GM19328 (cell line): ENCODE measurements around the gene TPPP.

Source experiments
- ATAC-seq: cut with Tn5 transposase; IDR thresholded peaks from one replicate; pipeline ENCODE4 v1.9.1; 2021; ENCODE audit warnings: mild to moderate bottlenecking, moderate library complexity; ENCODE audit not compliant: unreplicated experiment

The TPPP gene

DNA sequence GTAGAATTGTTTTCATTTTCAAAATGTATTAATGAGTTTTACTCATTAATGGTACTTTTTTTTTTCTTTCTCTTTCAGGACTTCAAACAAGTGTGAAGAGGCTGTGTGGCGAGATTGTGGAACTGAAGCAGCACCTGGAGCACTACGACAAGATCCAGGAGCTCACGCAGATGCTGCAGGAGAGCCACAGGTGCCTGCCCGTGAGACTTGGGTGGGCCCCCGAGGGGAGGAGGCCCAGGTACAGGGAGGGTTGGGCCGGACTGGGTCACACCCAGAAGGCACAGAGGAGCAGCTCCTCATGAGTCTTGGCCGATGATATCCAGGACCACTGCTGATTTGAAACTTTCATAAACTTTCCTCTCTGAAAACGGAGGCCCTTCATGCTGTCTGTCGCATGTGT, 45.4 kb downstream of the TPPP start:
- no peak for ATAC-seq

DNA sequence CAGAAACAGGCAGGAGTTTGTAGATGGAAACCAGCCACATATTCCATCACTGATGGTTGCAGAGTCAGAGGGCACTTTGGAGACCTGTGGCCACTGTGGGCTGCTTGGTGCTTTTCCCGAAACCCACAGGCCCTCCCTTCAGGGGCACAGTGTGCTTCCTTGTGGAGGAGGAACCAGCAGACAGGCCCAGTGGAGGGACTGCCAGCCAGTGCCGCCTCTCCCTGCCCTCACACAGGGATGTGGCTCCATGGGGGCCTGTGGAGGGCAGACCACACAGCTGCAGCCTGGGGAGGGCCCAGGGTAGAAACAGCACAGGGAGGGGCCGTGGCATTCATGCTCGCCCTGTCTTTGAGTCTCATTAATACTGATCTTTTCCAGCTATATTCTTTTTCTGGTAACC, 45.8 kb downstream of the TPPP start:
- ATAC-seq = no peak

DNA sequence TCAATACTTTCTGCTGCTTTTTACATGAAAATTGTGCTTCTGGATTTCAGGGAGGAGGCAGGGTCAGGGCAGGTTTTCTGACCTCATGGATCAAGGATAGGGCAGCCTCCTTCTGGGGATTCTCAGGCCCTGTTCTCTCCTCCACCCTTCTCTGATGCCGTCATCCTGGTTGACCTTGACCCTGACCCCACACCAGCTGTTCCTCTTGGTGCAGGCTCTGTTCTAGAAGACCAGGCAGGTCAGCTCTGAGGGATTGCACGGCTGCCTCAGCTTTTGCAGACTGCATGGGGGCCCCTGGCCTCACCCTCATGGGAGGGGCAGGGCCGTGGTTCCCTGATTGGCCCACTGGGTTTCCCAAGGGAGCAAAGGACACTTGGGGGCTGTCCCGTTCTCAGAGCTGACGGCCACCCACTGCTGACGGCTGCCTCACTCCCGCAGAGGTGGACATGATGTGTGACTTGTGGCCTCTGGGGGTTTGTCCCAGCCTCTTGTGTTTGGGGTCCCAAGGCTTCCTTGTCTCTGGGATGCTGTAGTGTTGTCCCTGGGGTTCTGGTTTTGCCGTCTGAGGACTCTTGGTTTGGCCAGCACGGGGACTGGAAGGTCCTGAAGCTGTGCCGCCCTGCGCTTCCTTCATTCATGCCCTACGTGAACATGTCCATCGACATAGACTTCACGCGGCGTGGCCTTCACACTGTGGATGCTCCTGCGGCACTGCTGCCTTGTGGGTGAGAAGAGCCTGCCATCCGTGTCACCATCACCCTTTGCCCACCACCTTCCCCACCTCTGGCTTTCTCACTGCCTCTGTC, 46.6 kb downstream of the TPPP start:
- no peak for ATAC-seq

DNA sequence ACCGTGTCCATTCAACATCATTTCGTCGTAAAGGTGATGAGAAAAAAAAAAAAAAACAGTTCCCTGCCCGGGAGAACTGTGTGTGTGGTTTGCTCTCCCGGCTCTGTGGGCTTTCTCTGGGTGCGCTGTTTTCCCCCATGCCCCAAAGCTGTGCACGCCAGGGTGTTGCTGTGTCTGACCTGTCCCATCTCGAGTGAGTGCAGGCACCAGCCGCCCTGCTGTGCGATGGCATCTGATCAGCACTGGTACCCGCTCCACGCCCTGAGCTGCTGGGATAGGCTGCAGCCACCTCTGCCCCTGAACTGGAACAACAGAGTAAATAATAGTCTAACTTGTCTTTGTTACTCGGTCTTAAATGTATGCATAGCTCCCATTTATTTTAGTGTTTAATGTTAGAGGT, 47.7 kb downstream of the TPPP start:
- ATAC-seq = no peak

DNA sequence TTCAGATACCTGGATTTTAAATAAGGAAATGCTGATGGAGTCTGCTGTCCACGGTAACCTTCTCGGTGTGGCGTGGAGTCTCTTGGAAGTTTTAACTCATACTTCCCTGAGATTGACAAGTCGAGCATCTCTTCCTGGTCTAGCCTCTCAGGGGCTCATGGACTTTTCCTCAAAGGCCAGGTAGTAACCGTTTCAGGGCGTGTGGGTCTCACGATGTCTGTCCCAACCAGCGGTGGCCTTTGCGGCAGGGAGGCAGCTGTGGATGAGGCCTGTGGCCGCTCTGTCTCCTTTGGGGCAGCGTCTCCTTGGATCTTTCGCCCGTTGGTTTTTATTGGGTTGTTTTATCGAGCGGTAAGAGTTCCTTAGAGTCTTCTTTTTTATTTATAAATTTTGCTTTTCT, 48.2 kb downstream of the TPPP start:
- no peak for ATAC-seq

DNA sequence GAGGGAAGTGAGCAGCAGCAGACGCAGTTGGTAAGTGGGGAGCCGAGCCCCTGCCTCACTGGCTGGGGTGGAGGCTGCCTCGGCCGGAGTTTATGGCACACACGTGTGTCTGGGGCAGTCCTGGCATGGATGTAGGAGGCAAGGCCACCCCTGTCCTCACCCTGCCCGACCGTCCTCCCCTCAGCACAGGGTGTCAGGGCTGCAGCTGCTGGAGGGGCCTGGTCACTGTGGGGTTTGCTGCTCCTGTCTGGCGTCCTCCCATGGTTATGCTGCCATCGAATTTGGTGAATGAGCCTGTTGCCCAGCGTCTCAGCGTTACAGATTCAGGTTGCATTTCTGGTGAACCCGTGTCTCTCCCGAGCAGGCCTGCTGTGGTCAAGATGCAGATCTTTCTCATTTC, 48.6 kb downstream of the TPPP start:
- no peak for ATAC-seq

DNA sequence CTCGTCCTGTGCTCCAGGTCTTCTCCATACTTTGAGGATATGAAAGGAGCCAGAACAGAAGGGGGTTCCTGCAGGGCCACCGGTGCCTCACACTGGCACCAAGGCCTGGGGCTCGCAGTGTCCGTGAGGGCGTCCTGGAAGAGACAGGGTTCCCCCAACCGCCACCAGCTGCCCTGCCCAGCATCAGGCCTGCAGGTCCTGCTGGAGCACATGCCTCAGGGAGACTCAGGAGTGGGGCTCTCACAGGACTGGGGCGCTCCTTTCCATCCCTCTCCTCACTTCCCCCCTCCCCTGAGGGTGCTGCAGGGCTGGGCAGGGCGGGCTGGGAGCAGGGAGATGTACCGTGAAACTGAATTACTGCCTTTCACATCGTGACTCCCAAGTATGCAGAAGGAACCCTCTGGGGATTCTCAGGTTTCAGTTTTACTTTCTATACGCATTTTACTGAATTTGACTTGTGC, 49.3 kb downstream of the TPPP start:
- ATAC-seq = no peak

DNA sequence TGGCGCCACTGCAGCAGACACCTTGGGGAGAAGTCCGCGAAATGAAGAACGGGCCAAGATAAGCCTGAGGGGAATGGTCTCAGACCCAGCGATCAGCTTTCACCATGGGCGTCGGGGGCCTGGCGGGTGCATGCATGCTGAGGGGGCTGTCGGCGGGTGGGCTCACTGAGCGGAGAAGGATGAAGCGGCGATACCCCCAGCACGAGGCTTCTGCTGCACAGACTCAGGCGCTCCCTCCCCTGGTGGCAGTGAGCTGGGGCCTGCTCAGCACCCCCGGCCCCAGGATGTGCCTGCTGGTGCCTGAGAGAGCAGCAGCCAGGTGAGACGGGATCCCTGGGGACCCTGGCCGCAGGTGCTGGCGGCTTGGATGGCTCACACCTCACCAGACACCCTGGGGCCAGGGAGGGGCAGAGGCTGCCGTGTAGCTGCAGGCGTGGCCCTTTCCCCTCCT, 49.8 kb downstream of the TPPP start:
- no peak for ATAC-seq

DNA sequence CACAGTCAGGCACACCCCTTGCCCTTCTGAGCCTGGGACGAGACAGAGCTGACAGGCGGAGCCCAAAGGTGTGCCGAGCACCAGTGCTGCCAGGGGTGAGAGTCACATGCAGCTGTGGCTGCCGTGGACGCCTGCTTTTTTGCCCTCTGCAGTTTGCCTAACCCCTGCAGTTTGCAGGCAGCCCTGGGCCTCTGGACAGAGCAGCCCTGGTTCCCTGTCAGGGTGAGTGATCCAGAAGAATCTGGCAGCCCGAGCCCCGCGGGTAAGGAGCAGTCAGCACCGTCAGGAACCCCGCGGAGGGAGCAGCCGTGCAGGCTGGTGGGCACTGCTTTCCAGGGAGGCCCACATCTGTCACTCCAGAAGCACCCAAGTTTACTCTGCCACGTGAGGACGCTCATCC, 50.7 kb downstream of the TPPP start:
- no peak for ATAC-seq

DNA sequence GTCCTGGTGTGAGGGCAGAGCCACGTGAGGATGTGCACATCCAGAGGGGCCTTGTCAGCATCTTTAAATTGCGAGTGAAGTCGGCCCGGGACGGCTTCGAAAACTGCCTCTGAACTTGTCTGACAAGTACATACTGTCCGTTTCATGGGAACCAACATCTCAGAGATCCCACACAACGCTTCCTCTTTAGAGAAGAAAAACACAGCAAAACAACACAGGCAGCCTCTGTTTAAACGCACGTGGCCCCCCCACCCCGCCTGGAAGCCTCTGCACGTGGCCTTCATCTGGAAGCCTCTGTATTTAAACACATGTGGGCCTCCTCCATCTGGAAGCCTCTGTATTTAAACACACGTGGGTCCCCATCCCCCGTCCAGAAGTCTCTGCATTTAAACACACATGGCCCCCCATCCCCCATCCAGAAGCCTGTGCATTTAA, 51.8 kb downstream of the TPPP start:
- ATAC-seq = no peak

DNA sequence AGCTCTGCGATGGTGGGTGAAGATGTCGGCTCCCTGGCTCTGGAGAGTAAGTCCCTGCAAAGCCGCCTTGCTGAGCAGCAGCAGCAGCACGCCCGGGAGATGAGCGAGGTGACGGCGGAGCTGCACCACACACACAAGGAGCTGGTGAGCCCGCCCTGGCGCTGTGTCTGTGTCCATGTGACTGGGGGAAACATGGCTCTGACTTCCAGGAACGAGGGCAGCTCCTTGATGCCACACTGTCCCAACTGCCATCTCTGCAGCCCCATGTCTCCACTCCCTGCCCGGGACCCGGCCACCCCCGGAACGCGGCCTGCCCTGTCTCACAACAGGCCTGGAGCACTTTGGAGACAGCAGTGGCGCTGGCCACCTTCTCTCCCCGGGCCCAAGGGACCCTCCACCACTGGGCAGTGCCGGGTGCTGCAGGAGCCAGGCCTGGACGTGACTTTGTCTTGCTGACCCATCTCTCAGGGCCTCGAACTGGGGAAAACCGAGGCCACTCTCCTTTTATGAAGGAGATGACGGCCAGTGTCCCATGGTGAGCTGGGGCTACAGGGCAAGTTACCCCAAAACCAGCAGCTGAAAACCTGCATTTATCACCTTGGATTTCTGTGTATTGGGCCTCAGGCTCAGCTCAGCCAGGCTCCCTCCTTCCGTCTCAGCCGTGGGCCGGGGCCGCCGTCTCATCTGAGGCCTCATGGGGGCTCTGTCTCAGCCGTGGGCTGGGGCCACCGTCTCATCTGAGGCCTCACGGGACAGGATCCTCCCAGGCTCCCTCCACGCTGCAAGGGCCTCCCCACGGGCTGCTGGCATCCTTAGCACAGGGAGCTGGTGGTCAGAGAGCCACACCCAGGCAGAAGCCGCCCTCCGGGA, 52.5 kb downstream of the TPPP start:
- ATAC-seq = no peak

DNA sequence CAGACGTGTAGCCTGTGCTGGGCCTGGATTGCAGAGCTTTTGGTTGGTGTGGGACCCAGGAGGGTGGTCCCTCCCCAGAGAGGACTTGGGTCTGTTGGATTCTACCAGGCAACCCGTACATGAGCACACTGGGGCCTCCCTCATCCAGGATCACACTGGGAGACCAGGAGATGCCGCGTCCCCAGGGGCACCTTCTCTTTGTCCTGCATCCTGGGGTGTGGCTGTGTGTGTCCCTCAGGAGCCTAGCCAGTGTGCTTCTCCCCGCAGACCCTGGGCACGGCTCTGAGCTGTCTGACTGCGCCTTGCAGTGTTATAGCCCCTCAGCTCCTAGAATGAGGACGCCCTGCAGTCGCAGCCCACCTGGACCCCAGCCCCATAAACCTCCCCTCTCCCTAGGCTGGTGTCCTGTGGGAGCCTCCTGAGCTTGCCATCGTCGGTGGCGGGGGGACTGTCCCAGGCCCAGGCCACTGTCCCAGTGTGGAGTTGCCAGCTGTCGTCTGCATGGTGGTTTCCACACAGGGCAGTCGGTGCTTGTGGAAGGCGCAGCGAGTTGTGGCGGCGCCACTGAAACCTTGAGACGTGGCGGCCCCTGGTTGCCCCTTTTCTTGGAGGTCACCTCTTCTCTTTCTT, 53.5 kb downstream of the TPPP start:
- no peak for ATAC-seq

DNA sequence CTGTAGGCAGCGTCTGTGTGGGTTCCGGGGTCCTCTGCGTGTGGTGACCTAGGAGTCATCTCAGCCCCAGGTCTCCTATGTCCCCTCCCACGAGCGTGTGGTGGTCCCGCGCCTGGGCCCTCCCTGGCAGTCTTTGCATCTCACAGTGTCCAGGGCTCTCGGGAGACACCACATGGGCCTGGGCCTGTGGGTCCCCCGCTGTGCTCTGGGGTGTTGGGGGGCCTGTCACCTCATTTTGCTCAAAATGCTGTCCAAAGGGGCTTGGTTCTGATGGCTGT, 54.0 kb downstream of the TPPP start:
- ATAC-seq = no peak

DNA sequence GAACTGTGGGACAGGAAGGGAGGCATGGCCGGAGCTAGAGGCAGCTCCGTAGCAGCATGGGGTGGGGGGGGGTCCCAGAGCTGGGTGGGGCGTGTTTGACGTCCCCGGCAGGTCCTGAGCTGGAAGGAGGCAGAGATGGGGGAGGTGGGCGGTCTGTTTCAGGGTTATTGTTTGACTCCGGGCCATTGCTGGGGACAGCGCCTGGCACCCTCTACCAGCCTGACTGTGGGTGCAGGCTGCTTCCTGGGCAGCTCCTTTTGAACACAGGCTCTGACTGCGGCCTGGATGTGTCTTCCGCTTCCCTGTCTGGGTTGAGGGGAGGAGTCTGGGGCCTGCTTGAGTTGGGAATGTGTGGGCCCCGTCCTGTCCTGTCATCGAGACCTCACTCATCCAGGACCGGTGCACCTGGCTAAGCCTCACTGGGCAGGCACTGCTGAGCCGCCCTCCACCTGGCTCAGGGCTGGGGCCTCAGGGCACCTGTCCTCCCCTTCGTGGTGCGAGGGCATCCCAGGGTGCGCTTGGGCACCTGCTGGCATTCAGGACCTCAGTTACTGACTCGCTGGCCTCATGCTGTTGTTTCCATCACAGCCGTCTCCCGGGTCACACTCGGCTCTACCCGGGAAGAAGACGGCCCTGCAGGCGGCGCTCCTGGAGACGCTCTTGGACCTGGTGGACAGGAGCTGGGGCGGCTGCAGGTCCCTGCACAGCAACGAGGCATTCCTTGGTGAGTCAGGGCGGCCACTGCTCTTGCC, 54.5 kb downstream of the TPPP start:
- no peak for ATAC-seq

DNA sequence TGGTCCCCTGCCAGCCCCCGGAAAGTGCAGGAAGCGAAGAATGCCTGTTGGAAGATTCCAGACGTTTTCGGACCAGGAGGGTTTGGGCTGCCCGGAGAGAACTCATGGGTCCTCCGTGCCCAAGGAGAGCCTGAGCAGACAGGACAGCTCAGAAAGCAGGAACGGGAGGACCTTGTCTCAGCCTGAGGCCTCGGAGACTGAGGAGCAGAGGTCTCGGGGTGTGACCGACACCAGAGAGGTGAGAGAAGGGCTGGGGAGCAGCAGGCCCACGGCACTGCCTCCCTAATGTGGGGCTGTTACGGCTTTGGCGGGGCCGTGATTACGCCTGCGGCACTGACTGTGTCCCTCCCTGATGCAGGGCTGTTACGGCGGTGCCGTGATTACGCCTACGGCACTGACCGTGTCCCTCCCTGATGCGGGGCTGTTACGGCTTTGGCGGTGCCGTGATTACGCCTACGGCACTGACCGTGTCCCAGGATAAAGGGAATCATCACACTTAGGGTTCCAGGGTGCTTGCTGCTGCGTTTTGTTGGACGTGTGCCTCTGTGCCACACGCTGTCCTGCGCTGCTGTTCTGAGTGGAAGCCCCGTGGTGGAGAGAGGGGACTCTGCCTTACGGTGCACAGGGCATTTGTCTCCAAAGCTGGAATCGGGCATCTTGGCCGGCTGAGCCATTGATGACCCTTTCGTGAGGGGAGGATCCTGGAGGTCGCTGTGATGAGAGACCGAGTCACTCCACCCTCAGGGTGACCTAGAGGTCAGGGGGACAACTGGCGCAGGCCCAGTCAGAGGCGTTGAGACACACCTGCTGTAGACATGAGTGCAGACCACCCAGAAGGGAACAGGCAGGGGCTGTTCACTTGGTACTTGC, 55.3 kb downstream of the TPPP start:
- ATAC-seq = no peak

DNA sequence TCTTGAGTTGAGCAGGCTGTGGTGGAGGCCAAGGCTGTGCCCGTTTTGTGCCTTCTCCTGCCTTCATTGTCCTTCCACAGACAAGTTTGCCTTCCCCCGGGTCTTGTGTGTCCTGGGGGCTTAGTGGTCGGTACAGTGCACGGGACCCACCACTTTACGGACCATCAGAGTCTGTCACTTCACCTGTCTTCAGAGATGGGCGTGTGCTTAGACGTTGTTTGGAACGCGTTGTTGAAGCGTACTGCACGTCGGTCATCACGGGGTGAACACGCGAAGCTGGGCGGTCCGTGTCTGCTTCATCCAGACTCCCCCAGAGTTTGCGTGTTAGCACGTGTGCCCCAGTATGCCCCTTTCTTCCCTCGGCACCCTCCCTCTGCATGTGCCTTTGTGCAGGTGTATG, 56.2 kb downstream of the TPPP start:
- ATAC-seq = no peak

DNA sequence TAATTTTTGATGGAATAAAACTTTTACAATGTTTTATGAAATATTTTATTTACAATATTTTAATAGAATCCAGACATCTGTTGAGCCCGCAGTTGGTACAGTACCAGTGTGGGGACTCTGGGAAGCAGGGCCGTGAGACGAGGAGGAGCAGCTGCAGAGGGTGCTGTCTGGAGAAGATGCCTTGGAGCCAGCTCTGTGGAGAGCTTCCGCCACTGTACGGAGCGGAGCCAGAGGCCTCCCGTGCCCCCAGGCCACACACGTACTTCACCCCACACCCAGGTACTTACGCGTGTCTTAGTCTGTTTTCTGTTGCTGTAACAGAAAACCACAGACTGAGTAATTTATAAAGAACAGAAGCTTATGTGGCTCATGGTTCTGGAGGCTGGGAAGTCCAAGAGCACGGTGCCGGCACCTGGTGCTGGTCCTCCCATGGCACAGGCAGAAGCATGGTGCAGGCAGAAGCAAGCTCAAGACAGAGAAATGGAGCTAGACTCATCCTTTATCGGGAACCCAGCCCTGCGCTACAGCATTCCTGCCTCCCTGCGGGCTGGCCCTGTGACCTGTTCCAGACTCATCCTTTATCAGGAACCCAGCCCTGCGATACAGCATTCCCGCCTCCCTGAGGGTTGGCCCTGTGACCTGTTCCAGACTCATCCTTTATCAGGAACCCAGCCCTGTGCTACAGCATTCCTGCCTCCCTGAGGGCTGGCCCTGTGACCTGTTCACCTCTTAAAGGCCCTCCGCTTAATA, 57.7 kb downstream of the TPPP start:
- ATAC-seq = no peak

DNA sequence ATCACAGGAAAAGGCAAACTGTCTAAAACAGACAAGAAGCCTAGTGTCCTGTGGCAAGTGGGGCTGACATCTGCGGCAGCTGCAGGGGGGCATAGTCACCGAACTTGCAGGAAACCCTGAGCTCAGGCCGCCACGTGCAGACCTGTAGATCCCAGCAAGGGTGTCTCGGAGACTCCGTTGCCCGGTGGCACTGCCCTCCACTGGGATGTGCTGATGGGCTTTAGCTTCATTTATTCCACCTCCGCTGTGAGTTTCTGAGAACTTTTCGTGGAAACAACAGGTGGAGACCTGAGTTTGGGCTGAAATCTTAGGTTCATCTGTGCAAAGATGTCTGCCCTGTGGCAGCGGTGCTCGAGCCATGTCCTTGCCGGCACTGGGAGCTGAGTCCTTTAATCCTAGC, 59.0 kb downstream of the TPPP start:
- no peak for ATAC-seq

DNA sequence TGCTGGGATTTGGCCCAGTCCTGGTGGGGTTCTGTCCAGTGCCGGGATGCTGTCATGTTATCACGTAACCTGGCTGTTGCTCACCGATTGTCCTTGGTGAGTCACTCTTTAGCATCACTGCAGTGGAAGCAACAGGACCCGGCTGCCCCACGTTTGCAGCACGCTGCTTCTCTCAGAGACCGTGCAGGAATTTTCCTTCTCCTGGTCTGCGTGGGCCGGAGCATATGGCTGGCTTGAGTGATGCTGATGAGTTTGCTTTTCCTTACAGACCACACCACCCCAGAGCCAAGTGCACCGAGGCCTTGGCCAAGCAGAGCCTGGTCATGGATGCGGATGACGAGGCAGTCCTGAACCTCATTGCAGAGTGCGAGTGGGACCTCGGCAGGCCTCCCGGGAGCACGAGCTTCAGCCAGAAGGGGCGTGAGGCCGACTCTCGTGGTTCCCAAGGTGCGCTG, 59.6 kb downstream of the TPPP start:
- no peak for ATAC-seq
